Chondrocyte (in vitro differentiated cells): ENCODE data around the gene TBC1D4. TPM values are rescaled to one million over a fixed set of nuclear protein-coding genes. Genes with fewer than 3 reads are reported as not detected.
A peak's percentile ranks its signal among the peaks of the same experiment; 100 is the strongest.

Source experiments
- DNase-seq: peaks from one replicate; pipeline ENCODE4 v3.0.0; 2021; ENCODE audit warnings: mixed read lengths, low spot score
- H3K27ac Mint-ChIP-seq: one replicate; pipeline ENCODE4 v1.8.0; 2021; ENCODE audit warnings: mild to moderate bottlenecking, moderate library complexity, mixed read lengths; ENCODE audit not compliant: unreplicated experiment
- H3K27me3 Mint-ChIP-seq: 2 replicates; pipeline ENCODE4 v1.8.0; 2021; ENCODE audit warnings: low read depth, mixed read lengths
- H3K36me3 Mint-ChIP-seq: 2 replicates; pipeline ENCODE4 v1.8.0; 2021; ENCODE audit warnings: low read depth, mixed read lengths
- H3K4me1 Mint-ChIP-seq: 2 replicates; pipeline ENCODE4 v1.8.0; 2021; ENCODE audit warnings: low read depth, mild to moderate bottlenecking, mixed read lengths
- H3K4me3 Mint-ChIP-seq: one replicate; pipeline ENCODE4 v1.8.0; 2021; ENCODE audit warnings: mild to moderate bottlenecking, moderate library complexity, mixed read lengths; ENCODE audit not compliant: unreplicated experiment
- H3K9me3 Mint-ChIP-seq: 2 replicates; pipeline ENCODE4 v1.8.0; 2021; ENCODE audit warnings: low read depth, mixed read lengths
- total RNA-seq: library from RNA; stranded (reverse); gene quantifications from 3 replicates; pipeline ENCODE4 v1.2.1, GENCODE V29; 2021
- TF ChIP-seq, protein P1 (sequence below): fragments of 200-600 bp; sonication (generic); IDR thresholded peaks from 2 replicates; pipeline ENCODE4 v1.5.0; 2021; ENCODE audit warnings: antibody characterized with exemption, mild to moderate bottlenecking, moderate library complexity

TBC1D4 gene
- total RNA-seq, 1 donor from 2014 or later = 5.7 TPM

GRCh38 chr13:75468602-75469001 is 13.4 kb downstream of the TBC1D4 start:
- no peak overlapping the region for H3K27ac Mint-ChIP-seq
- H3K36me3 Mint-ChIP-seq = peaks cover 1% of the 10 kb centered on the region
- H3K4me3 Mint-ChIP-seq = no peak overlapping the region
- H3K4me1 Mint-ChIP-seq = peaks cover 3% of the 10 kb centered on the region
- no peaks in the 10 kb centered on the region for H3K27me3 Mint-ChIP-seq
- DNase-seq = no peak
- TF ChIP-seq, protein P1, sequence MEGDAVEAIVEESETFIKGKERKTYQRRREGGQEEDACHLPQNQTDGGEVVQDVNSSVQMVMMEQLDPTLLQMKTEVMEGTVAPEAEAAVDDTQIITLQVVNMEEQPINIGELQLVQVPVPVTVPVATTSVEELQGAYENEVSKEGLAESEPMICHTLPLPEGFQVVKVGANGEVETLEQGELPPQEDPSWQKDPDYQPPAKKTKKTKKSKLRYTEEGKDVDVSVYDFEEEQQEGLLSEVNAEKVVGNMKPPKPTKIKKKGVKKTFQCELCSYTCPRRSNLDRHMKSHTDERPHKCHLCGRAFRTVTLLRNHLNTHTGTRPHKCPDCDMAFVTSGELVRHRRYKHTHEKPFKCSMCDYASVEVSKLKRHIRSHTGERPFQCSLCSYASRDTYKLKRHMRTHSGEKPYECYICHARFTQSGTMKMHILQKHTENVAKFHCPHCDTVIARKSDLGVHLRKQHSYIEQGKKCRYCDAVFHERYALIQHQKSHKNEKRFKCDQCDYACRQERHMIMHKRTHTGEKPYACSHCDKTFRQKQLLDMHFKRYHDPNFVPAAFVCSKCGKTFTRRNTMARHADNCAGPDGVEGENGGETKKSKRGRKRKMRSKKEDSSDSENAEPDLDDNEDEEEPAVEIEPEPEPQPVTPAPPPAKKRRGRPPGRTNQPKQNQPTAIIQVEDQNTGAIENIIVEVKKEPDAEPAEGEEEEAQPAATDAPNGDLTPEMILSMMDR = no peak
- peaks cover 2% of the 10 kb centered on the region for H3K9me3 Mint-ChIP-seq

- Mint-ChIP-seq H3K4me1 (no peaks in the 10 kb centered on the region), H3K27me3 (no peaks in the 10 kb centered on the region), H3K4me3 (no peak overlapping the region), H3K27ac (no peak overlapping the region), H3K9me3 (peaks cover 2% of the 10 kb centered on the region), H3K36me3 (peaks cover 1% of the 10 kb centered on the region)
- TF ChIP-seq, protein P1 = no peak
- no peak for DNase-seq
Observed at GRCh38 chr13:75468098-75468497, 13.9 kb downstream of the TBC1D4 start.

GRCh38 chr13:75467040-75467728 is 14.8 kb downstream of the TBC1D4 start:
- Mint-ChIP-seq H3K36me3 (peaks cover 1% of the 10 kb centered on the region), H3K27ac (no peak overlapping the region), H3K27me3 (no peaks in the 10 kb centered on the region), H3K4me1 (no peaks in the 10 kb centered on the region), H3K4me3 (no peak overlapping the region), H3K9me3 (peaks cover 2% of the 10 kb centered on the region)
- TF ChIP-seq, protein P1 = no peak
- no peak for DNase-seq

DNA sequence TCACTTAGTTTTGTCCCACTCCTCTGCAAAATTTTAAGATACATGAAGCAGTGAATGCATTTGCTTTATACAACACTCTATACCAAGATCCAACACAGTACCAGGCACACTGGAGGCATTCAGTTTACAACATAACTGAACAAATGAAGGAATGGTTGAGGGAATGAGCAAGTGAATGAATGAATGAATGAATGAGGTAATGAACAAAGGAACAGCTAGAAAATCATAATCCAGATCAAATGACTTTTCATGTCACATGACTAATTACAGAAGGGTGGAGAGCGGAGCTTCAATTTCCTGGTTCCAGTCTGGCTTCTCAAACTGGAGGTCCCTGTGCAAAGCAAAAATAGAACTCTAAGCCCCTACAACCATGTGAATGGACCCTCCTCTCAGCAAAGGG is 16.7 kb downstream of the TBC1D4 start:
- no peak for DNase-seq
- TF ChIP-seq, protein P1 = no peak
- H3K4me1 Mint-ChIP-seq = peaks cover 16% of the 10 kb centered on the region
- no peak overlapping the region for H3K27ac Mint-ChIP-seq
- peaks cover 1% of the 10 kb centered on the region for H3K36me3 Mint-ChIP-seq
- H3K27me3 Mint-ChIP-seq = no peaks in the 10 kb centered on the region
- peaks cover 2% of the 10 kb centered on the region for H3K9me3 Mint-ChIP-seq
- no peak overlapping the region for H3K4me3 Mint-ChIP-seq

- TF ChIP-seq, protein P1 = no peak
- Mint-ChIP-seq H3K27ac (peak overlapping the region; percentile 17), H3K36me3 (peaks cover 1% of the 10 kb centered on the region), H3K4me3 (no peak overlapping the region), H3K27me3 (no peaks in the 10 kb centered on the region), H3K9me3 (peaks cover 2% of the 10 kb centered on the region), H3K4me1 (peaks cover 23% of the 10 kb centered on the region)
- DNase-seq = no peak
Observed at GRCh38 chr13:75461314-75461713, 20.7 kb downstream of the TBC1D4 start.
